AG04450 (cell line): ENCODE results near the gene UCKL1. TPM values are rescaled to one million over a fixed set of nuclear protein-coding genes. Genes with fewer than 3 reads are reported as not detected.

Experiments
- CTCF ChIA-PET: fragments of 300-600, 350-600 bp; formaldehyde crosslinking; extraction: SDS; loops from one replicate; lab custom pipeline; 2022; ENCODE audit warnings: antibody characterized with exemption, inconsistent platforms; lab: Charles Lee
- POLR2A ChIA-PET: fragments of 350-600 bp; formaldehyde crosslinking; extraction: SDS; loops from one replicate; lab custom pipeline; 2021; ENCODE audit warnings: antibody characterized with exemption, inconsistent platforms; lab: Yijun Ruan, JAX
- DNase-seq: peaks from one replicate; pipeline ENCODE4 v3.0.0-alpha.2; 2011; ENCODE audit warnings: low read depth, low spot score
- H3K27ac ChIP-seq: one replicate; pipeline ENCODE4 v1.5.1; 2012; ENCODE audit warnings: low read depth, low read length, control low read depth
- H3K27me3 ChIP-seq: one replicate; pipeline ENCODE4 v1.6.0; 2012; ENCODE audit warnings: low read length; ENCODE audit not compliant: control insufficient read depth, insufficient read depth
- H3K4me3 ChIP-seq: 2 replicates; pipeline ENCODE4 v1.5.1; 2011; ENCODE audit warnings: mild to moderate bottlenecking, low read depth, low read length, control low read depth
- H3K9me3 ChIP-seq: 2 replicates; pipeline ENCODE4 v1.5.1; 2012; ENCODE audit warnings: low read length; ENCODE audit not compliant: control insufficient read depth, insufficient read depth
- polyA plus RNA-seq: library from polyadenylated mRNA; depleted of rRNA; stranded (reverse); fragments of >200 nt; gene quantifications from 2 replicates; pipeline ENCODE4 v1.2.3, GENCODE V29; 2011
- TF ChIP-seq, protein P1 (sequence below): IDR thresholded peaks from 2 replicates; pipeline ENCODE4 v1.5.1; 2011; ENCODE audit warnings: low read depth, low read length, control low read depth, inconsistent platforms

Gene UCKL1
- polyA plus RNA-seq, 1 experiment, result 18.0 TPM

DNA sequence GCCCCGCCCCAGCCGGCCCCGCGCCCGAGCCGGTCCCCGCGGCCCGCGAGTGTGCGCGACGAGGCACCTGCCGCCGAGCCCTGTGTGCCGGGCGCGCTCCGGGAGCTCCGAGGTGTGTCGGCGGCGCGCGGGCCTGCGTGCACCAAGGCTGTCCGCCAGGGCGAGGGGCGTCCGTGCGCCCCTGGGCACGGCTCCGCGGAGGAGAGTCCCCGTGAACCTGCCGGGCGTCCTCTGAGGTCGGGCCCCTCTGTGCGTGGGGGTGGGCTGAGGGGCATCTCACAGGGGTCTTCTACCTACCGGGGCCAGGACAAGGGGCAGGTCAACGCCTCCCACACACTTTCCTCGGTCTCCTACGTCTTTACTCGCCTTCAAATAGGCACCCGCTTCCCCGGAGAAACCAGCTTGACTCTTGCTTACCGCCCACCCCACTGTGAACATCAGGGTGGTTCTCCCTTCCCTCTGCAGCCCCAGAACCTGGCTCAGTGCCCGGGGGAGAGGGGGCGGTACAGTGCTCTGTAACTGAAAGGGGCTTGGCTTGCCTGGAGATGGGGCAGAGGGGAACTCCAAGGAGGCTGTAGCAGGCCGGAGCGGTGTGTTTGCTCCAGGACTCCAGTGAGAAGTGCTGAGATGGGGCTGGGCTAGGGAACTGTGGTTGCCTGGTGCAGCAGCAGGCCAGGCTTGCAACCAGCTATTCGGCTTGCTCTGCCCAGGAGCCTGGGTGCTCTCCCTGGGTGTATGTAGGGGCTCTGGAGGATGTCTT lies 23.5 kb upstream of the UCKL1 start, which contains the start of gene SAMD10:
Gene SAMD10 (minus strand): TSS at position 86 of the 760 bp plus-strand sequence. CDS start 175 bp downstream, outside the sequence.
- DNase-seq, result no peak
- ChIA-PET POLR2A (interaction anchor here (0.5 kb wide), 1 partner anchor 438 kb away, joined by 5 read pairs; no protein-coding TSS in a partner anchor), CTCF (interaction anchor here (0.8 to 1.8 kb wide), 11 partner anchors 10 to 442 kb away, joined by 3 to 8 read pairs (median 5); partner anchors contain the start of genes PTK6 and TPD52L2)
- H3K9me3 ChIP-seq, result no peaks in the 10 kb centered on the region; the same call in 1 of the 2 replicates
- peak within 1 kb of the TSS; percentile 56 for H3K4me3 ChIP-seq
- H3K27me3 ChIP-seq, result no peaks in the 10 kb centered on the region
- TF ChIP-seq, protein P1, sequence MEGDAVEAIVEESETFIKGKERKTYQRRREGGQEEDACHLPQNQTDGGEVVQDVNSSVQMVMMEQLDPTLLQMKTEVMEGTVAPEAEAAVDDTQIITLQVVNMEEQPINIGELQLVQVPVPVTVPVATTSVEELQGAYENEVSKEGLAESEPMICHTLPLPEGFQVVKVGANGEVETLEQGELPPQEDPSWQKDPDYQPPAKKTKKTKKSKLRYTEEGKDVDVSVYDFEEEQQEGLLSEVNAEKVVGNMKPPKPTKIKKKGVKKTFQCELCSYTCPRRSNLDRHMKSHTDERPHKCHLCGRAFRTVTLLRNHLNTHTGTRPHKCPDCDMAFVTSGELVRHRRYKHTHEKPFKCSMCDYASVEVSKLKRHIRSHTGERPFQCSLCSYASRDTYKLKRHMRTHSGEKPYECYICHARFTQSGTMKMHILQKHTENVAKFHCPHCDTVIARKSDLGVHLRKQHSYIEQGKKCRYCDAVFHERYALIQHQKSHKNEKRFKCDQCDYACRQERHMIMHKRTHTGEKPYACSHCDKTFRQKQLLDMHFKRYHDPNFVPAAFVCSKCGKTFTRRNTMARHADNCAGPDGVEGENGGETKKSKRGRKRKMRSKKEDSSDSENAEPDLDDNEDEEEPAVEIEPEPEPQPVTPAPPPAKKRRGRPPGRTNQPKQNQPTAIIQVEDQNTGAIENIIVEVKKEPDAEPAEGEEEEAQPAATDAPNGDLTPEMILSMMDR, result 0 out of 2 replicates have a peak, but pooled peaks have one; percentile 5
- peak within 1 kb of the TSS; percentile 65 for H3K27ac ChIP-seq

DNA sequence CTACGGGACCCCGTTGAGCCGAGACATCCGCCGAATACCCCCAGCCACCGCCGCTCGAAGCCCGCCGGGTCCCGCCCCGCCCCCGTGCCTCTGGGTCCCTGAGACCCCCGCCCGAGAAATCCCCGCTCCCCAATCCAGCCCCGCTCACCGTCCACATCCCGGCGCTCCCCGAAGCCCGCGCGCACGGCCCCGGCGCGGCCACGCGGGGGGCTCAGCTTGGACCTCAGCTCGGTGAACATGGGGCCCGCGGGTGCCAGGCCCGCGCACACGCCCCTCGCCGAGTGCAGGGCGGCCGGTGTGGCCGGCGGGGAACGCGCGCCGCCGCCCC lies 23.0 kb upstream of the UCKL1 start:
- no peak overlapping the region for H3K27ac ChIP-seq
- H3K27me3 ChIP-seq, result no peaks in the 10 kb centered on the region
- H3K9me3 ChIP-seq, result no peaks in the 10 kb centered on the region; the same call in 1 of the 2 replicates
- peak overlapping the region; percentile 56 for H3K4me3 ChIP-seq
- DNase-seq, result no peak
- ChIA-PET POLR2A (no interaction called here), CTCF (interaction anchor here (1.8 kb wide), 1 partner anchor 442 kb away, joined by 7 read pairs; the partner anchor contains the start of gene PTK6)
- TF ChIP-seq, protein P1, result no peak

DNA sequence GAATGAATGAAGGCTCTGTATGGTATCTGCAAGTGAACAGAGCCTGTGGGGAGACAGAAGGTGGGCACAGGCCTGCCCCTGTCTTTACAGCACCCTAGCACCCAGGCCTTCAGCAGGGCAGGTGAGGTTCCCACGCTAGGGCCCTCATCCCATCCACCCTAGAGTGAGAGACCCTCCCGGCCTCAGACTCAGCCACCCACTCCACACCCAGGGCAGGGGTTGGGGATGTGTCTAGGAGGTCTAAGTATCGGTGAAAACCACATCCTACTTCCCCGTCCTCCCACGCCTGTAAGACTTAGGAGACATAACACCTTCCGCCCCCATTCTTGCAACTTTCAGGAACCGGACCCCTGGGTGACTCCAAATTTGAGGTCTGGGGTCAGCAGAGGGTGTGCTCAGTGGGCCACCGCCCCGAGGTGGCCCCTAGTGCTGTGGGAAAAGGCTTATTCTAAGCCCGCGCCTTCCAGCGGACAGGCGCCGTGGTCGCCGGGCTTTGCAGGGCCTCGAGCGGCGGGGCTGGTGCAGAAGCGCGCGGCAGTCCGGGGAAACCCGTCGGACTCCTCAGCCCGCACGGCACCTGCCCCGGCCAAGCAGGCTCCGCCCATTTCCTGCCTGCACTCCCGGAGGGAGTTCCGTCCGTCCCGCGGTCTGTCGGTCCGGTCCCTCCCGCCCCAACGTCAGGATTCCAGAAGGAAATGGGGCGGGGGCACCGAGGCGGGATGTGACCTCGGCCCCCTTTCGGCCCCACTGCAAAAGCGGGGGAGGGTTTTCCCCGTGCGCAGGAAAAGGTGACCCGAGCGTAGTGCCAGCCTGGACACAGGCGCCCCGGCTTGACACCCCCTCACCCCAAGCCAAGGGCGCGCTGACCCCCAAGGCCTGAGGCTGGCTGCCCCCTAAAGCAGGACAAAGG lies 22.4 kb upstream of the UCKL1 start:
- Histone ChIP-seq H3K4me3 (peak overlapping the region; percentile 56), H3K27me3 (no peaks in the 10 kb centered on the region), H3K27ac (peak overlapping the region; percentile 57), H3K9me3 (no peaks in the 10 kb centered on the region; the same call in 1 of the 2 replicates)
- ChIA-PET POLR2A (no interaction called here), CTCF (interaction anchor here (0.8 kb wide), 1 partner anchor 203 kb away, joined by 3 read pairs; no protein-coding TSS in a partner anchor)
- DNase-seq, result no peak
- TF ChIP-seq, protein P1, result no peak

DNA sequence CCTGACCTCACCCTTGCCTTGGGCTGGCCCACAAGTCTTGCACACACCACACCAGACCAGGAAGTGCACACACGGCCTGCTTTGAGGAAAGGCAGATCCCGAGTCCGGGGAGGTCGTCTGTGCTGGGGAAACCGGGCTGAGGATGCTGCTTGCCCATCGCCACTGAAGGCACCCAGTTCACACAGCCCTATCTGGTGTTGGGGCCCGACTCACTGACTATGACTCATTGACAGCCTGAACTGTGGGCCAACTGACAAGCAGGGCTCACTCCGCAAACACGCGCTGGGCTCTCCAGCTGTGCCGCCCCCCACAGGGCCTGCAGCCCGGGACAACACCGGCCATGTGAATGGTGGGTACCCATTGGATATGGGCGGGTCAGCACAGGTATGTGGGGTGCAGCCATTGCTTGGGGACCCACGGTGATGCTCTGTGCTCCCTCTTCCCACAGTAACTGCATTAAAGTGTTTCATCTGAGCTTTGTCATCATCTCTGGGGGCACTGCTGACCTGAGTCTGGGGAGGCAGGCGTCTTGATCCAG lies 21.6 kb upstream of the UCKL1 start:
- Histone ChIP-seq H3K9me3 (no peaks in the 10 kb centered on the region; the same call in 1 of the 2 replicates), H3K4me3 (no peak overlapping the region), H3K27ac (peak overlapping the region; percentile 57), H3K27me3 (no peaks in the 10 kb centered on the region)
- ChIA-PET CTCF (interaction anchor here (0.6 to 0.8 kb wide), 2 partner anchors 186 to 202 kb away, joined by 3 to 5 read pairs; no protein-coding TSS in a partner anchor), POLR2A (interaction anchor here (0.8 kb wide), 1 partner anchor 113 kb away, joined by 3 read pairs; the partner anchor contains the start of gene TPD52L2)
- TF ChIP-seq, protein P1, result no peak
- peak; percentile 41 for DNase-seq
